GM12878 (cell line): ENCODE data around the gene NEGR1.

Experiments used
- BCL3 ChIP-seq: IDR thresholded peaks from 2 replicates; pipeline ENCODE4 v1.6.1; 2011; ENCODE audit warnings: borderline replicate concordance, low read depth, mild to moderate bottlenecking, moderate library complexity, low read length; ENCODE audit not compliant: insufficient read depth, poor library complexity, severe bottlenecking
- FOXK2 ChIP-seq: fragments of 450-650 bp; IDR thresholded peaks from 2 replicates; pipeline ENCODE4 v1.6.1; 2017; ENCODE audit warnings: mild to moderate bottlenecking, moderate library complexity

- TF ChIP-seq BCL3 (no peak), FOXK2 (no peak)
Measured at GRCh38 chr1:71600023-71600422, 682.3 kb downstream of the NEGR1 start.
